PFSK-1 (cell line): Measurements from ENCODE around the gene SLC39A10.

Experiments
- POLR2AphosphoS5 ChIP-seq: IDR thresholded peaks from 2 replicates; pipeline ENCODE4 v1.6.1; 2012; ENCODE audit warnings: low read depth, mild to moderate bottlenecking, control low read depth, low read length, moderate library complexity
- REST ChIP-seq, 2 experiments: IDR thresholded peaks; 2 replicates each; pipeline versions ENCODE4 v1.6.1 to v1.8.0; 2011 to 2012; ENCODE audit warnings: low read depth in 2 of 2, low read length in 2 of 2, control low read depth in 1 of 2, inconsistent platforms in 1 of 2, mild to moderate bottlenecking in 1 of 2, moderate library complexity in 1 of 2; ENCODE audit not compliant: insufficient read depth in 1 of 2

GRCh38 chr2:195695002-195695631, 38.1 kb downstream of the SLC39A10 start:
- TF ChIP-seq POLR2AphosphoS5 (no peak), REST (IDR thresholded peaks at IDR 0.05; ENCODE audit: insufficient read depth in 1 of 2, low read depth in 2 of 2, low read length in 2 of 2) (no peak)
